Caco-2 (cell line): ENCODE measurements around the gene CPSF4. TPM values are rescaled to one million over a fixed set of nuclear protein-coding genes. Genes with fewer than 3 reads are reported as not detected.

Experiments
- BruUV-seq: library from RNA; stranded (reverse); fragments of 400-500 nt; replicated peaks from 2 replicates; lab custom pipeline; 2021; lab: Mats Ljungman, UMichigan
- CTCF ChIA-PET: fragments of 300-600 bp; sonication (Branson Sonifier 250); formaldehyde crosslinking; loops from one replicate; lab custom pipeline; 2022; ENCODE audit warnings: antibody characterized with exemption; lab: Charles Lee
- POLR2A ChIA-PET: fragments of 300-600 bp; sonication (Branson Sonifier 250); formaldehyde crosslinking; loops from one replicate; lab custom pipeline; 2022; ENCODE audit warnings: antibody characterized with exemption; lab: Charles Lee
- DNase-seq, 2 experiments: peaks; one replicate each; pipeline versions ENCODE4 v3.0.0 to v3.0.0-alpha.2; 2020 to 2022
- H3K27me3 ChIP-seq: replicated peaks from 2 replicates; pipeline ENCODE4 v1.6.0; 2011; ENCODE audit warnings: low read length; ENCODE audit not compliant: control insufficient read depth, insufficient read depth
- H3K36me3 ChIP-seq: 2 replicates; pipeline ENCODE4 v1.5.1; 2011; ENCODE audit warnings: low read length; ENCODE audit not compliant: control insufficient read depth, insufficient read depth
- H3K4me1 ChIP-seq: fragments of 250-450 bp; sonication (Bioruptor Pico); 2 replicates; pipeline ENCODE4 v1.5.1; 2020; ENCODE audit warnings: mild to moderate bottlenecking
- H3K4me3 ChIP-seq: 2 replicates; pipeline ENCODE4 v1.5.1; 2011; ENCODE audit warnings: low read depth, mild to moderate bottlenecking, control low read depth, low read length
- H3K9me3 ChIP-seq: fragments of 250-450 bp; sonication (Bioruptor Pico); 2 replicates; pipeline ENCODE4 v1.5.1; 2020; ENCODE audit warnings: mild to moderate bottlenecking, moderate library complexity
- H3K27ac Mint-ChIP-seq: one replicate; pipeline ENCODE4 v1.8.0; 2022; ENCODE audit warnings: mixed read lengths; ENCODE audit not compliant: unreplicated experiment
- H3K27me3 Mint-ChIP-seq: one replicate; pipeline ENCODE4 v1.8.0; 2022; ENCODE audit warnings: mixed read lengths; ENCODE audit not compliant: insufficient read depth, unreplicated experiment
- H3K36me3 Mint-ChIP-seq: one replicate; pipeline ENCODE4 v1.8.0; 2022; ENCODE audit warnings: mild to moderate bottlenecking, mixed read lengths; ENCODE audit not compliant: insufficient read depth, unreplicated experiment
- H3K4me1 Mint-ChIP-seq: one replicate; pipeline ENCODE4 v1.8.0; 2022; ENCODE audit warnings: low read depth, mixed read lengths; ENCODE audit not compliant: unreplicated experiment
- H3K4me3 Mint-ChIP-seq: one replicate; pipeline ENCODE4 v1.8.0; 2022; ENCODE audit warnings: mild to moderate bottlenecking, moderate library complexity, mixed read lengths; ENCODE audit not compliant: unreplicated experiment
- H3K9me3 Mint-ChIP-seq: one replicate; pipeline ENCODE4 v1.8.0; 2022; ENCODE audit warnings: mixed read lengths; ENCODE audit not compliant: unreplicated experiment
- CTCF ChIP-seq, 2 experiments: fragments of 200-600 bp in 1 of 2; IDR thresholded peaks; 1 replicate in 1 of 2; 2 replicates in 1 of 2; pipeline versions ENCODE4 v1.5.1 to v1.8.0; 2011 to 2022; ENCODE audit warnings: antibody characterized with exemption in 1 of 2, control low read depth in 1 of 2, inconsistent platforms in 1 of 2, low read depth in 1 of 2, low read length in 1 of 2, mild to moderate bottlenecking in 1 of 2, moderate library complexity in 1 of 2; ENCODE audit not compliant: insufficient read depth in 1 of 2, severe bottlenecking in 1 of 2, unreplicated experiment in 1 of 2
- intact Hi-C: fragments of 100-400 bp; cut with micrococcal nuclease; formaldehyde crosslinking; loops from one replicate; pipeline ENCODE4 v1.10.0; 2022; ENCODE audit not compliant: unreplicated experiment
- total RNA-seq: library from RNA; stranded (reverse); gene quantifications from 2 replicates; pipeline ENCODE4 v1.2.3, GENCODE V29; 2022

Gene CPSF4
- total RNA-seq, 1 experiment from 2014 or later: 158 TPM

GRCh38 chr7:99468336-99468918 is 29.7 kb downstream of the CPSF4 start:
- H3K27ac Mint-ChIP-seq: no peak overlapping the region
- H3K9me3 Mint-ChIP-seq: no peaks in the 10 kb centered on the region
- ChIA-PET POLR2A (no interaction called here), CTCF (no interaction called here)
- no peak for TF ChIP-seq CTCF (IDR thresholded peaks at IDR 0.05; ENCODE audit: insufficient read depth in 1 of 2, low read depth in 1 of 2, low read length in 1 of 2, severe bottlenecking in 1 of 2, unreplicated experiment in 1 of 2)
- Histone ChIP-seq H3K9me3 (no peaks in the 10 kb centered on the region), H3K4me1 (no peaks in the 10 kb centered on the region), H3K27me3 (no peaks in the 10 kb centered on the region), H3K36me3 (no peaks in the 10 kb centered on the region), H3K4me3 (no peak overlapping the region)
- H3K36me3 Mint-ChIP-seq: peaks cover 41% of the 10 kb centered on the region
- H3K4me1 Mint-ChIP-seq: no peaks in the 10 kb centered on the region
- H3K27me3 Mint-ChIP-seq: no peaks in the 10 kb centered on the region
- DNase-seq: no peak
- intact Hi-C loops: no loop called here
- BruUV-seq: no TSS peak
- H3K4me3 Mint-ChIP-seq: no peak overlapping the region

GRCh38 chr7:99469381-99470065 is 30.8 kb downstream of the CPSF4 start:
- H3K27ac Mint-ChIP-seq: no peak overlapping the region

More at GRCh38 chr7:99469381-99470065, 30.8 kb downstream of the CPSF4 start:
- ChIA-PET CTCF (no interaction called here), POLR2A (no interaction called here)
- no peaks in the 10 kb centered on the region for H3K9me3 ChIP-seq
- no peak for TF ChIP-seq CTCF (IDR thresholded peaks at IDR 0.05; ENCODE audit: insufficient read depth in 1 of 2, low read depth in 1 of 2, low read length in 1 of 2, severe bottlenecking in 1 of 2, unreplicated experiment in 1 of 2)
- H3K27me3 ChIP-seq: no peaks in the 10 kb centered on the region
- BruUV-seq: no TSS peak
- no peaks in the 10 kb centered on the region for H3K9me3 Mint-ChIP-seq
- peaks cover 38% of the 10 kb centered on the region for H3K36me3 Mint-ChIP-seq
- no peak for DNase-seq
- H3K4me1 ChIP-seq: no peaks in the 10 kb centered on the region
- intact Hi-C loops: no loop called here
- H3K4me3 ChIP-seq: no peak overlapping the region
- H3K27me3 Mint-ChIP-seq: no peaks in the 10 kb centered on the region
- no peak overlapping the region for H3K4me3 Mint-ChIP-seq
- H3K4me1 Mint-ChIP-seq: no peaks in the 10 kb centered on the region
- H3K36me3 ChIP-seq: no peaks in the 10 kb centered on the region
